Psoas muscle (tissue), 8 donors: ENCODE data around the gene PIGQ. TPM values are rescaled to one million over a fixed set of nuclear protein-coding genes. Genes with fewer than 3 reads are reported as not detected.

Source experiments
- ATAC-seq, 4 donors: fragments of 200-7000 bp; cut with Tn5 transposase; one replicate each; pipeline ENCODE4 v1.9.1; 2020; ENCODE audit warnings: moderate library complexity in 3 of 4, mild to moderate bottlenecking in 2 of 4
- DNase-seq, 2 donors: peaks; one replicate each; pipeline ENCODE4 v3.0.0-alpha.2; 2020
- H3K27ac ChIP-seq: fragments of 200-600 bp; one replicate; pipeline ENCODE4 v1.8.0; 2022
- H3K27me3 ChIP-seq, 3 donors: fragments of 200-600 bp in 1 of 3; one replicate each; pipeline versions ENCODE4 v1.6.1 to v1.8.0; 2013 to 2022; ENCODE audit warnings: low read length in 2 of 3, mild to moderate bottlenecking in 2 of 3, moderate library complexity in 1 of 3; ENCODE audit not compliant: insufficient read depth in 3 of 3
- H3K36me3 ChIP-seq, 2 donors: fragments of 200-600 bp in 1 of 2; one replicate each; pipeline versions ENCODE4 v1.6.1 to v1.8.0; 2013 to 2022; ENCODE audit warnings: low read depth in 1 of 2, mild to moderate bottlenecking in 1 of 2, moderate library complexity in 1 of 2; ENCODE audit not compliant: insufficient read depth in 1 of 2
- H3K4me1 ChIP-seq: fragments of 200-600 bp; one replicate; pipeline ENCODE4 v1.8.0; 2022
- H3K4me3 ChIP-seq: fragments of 200-600 bp; one replicate; pipeline ENCODE4 v1.8.0; 2022; ENCODE audit warnings: mild to moderate bottlenecking
- H3K9me3 ChIP-seq: fragments of 200-600 bp; one replicate; pipeline ENCODE4 v1.8.0; 2022
- WGBS, 3 donors: extraction: QIAGEN DNeasy Blood & Tissue Kit; methylation state at CpG; one replicate each; pipeline versions ENCODE4 v1.1.6 to v1.1.7; 2013; 5-methylcytosine and 5-hydroxymethylcytosine counted together
- intact Hi-C, 2 donors: fragments of 100-400 bp; cut with DNase I; formaldehyde crosslinking; loops; one replicate each; pipeline versions ENCODE4 v1.11.0 to v1.14.2; 2022
- polyA plus RNA-seq, 3 donors: library from polyadenylated mRNA; stranded (reverse); fragments of 200-250 nt; gene quantifications; one replicate each; pipeline ENCODE4 v1.2.3, GENCODE V29; 2013
- total RNA-seq, 4 donors: library from RNA; stranded (reverse); fragmentation: NEBNext Ultra II Directional in 2 of 4; extraction: Animal tissue kit (Norgen Biotek cat#: 25700) in 2 of 4; gene quantifications; one replicate each; pipeline versions ENCODE4 v1.2.1 to v1.2.4, GENCODE V29; 2021 to 2023
- TF ChIP-seq, protein P1 (sequence below): fragments of 200-600 bp; IDR thresholded peaks from one replicate; pipeline ENCODE4 v1.8.0; 2022; ENCODE audit warnings: antibody characterized with exemption
- donor health status: healthy with polysubstance abuse.
- donor health status: DM: no; HTN: no; CAD: no; lungs with moderate emphysema.
- donor health status: Bipolar disorder and iron deficiency.
- donor health status: healthy.
- donor health status: DM: yes; HTN: yes; CAD: no.
- donor health status: DM: no; HTN: no; CAD: no.
- donor health status: DM: no; HTN: no; CAD: no.
- donor health status: DM: yes; HTN: yes; CAD: no.

The PIGQ gene
- total and polyA plus RNA-seq, 7 donors, result 18.3 to 39.9 (median 26.3) TPM

GRCh38 chr16:628321-629061, 58.7 kb downstream of the PIGQ start:
- TF ChIP-seq, protein P1, sequence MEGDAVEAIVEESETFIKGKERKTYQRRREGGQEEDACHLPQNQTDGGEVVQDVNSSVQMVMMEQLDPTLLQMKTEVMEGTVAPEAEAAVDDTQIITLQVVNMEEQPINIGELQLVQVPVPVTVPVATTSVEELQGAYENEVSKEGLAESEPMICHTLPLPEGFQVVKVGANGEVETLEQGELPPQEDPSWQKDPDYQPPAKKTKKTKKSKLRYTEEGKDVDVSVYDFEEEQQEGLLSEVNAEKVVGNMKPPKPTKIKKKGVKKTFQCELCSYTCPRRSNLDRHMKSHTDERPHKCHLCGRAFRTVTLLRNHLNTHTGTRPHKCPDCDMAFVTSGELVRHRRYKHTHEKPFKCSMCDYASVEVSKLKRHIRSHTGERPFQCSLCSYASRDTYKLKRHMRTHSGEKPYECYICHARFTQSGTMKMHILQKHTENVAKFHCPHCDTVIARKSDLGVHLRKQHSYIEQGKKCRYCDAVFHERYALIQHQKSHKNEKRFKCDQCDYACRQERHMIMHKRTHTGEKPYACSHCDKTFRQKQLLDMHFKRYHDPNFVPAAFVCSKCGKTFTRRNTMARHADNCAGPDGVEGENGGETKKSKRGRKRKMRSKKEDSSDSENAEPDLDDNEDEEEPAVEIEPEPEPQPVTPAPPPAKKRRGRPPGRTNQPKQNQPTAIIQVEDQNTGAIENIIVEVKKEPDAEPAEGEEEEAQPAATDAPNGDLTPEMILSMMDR, result no peak
- Histone ChIP-seq H3K4me1 (peaks cover 25% of the 10 kb centered on the region), H3K27me3 (no peaks in the 10 kb centered on the region), H3K36me3 (peaks cover 0 to 35% of the 10 kb centered on the region in 2 donors), H3K27ac (no peak overlapping the region), H3K4me3 (no peak overlapping the region), H3K9me3 (no peaks in the 10 kb centered on the region)
- intact Hi-C loops, result loop anchor here in 1 of 2 donors (5.0 kb wide), 1 partner anchor 36 kb away; the partner anchor contains the start of gene RAB40C
- 86 to 93% (median 88%) methylated on average over 33 of the region's 33 CpGs for WGBS, 3 donors
- DNase-seq, result peak; percentile 16 to 57
- no peak for ATAC-seq

GRCh38 chr16:629185-629832, 59.5 kb downstream of the PIGQ start:
- Histone ChIP-seq H3K9me3 (no peaks in the 10 kb centered on the region), H3K27ac (peak overlapping the region; percentile 4), H3K36me3 (peaks cover 0 to 43% of the 10 kb centered on the region in 2 donors), H3K4me3 (no peak overlapping the region), H3K27me3 (no peaks in the 10 kb centered on the region), H3K4me1 (peaks cover 25% of the 10 kb centered on the region)
- intact Hi-C loops, result loop anchor here in 1 of 2 donors (5.0 kb wide), 1 partner anchor 37 kb away; the partner anchor contains the start of gene RAB40C
- ATAC-seq (peak in 3 of 4 donors; percentile 6 to 20 (median 17)), DNase-seq (peak; percentile 32 to 65)
- whole genome bisulfite sequencing, 3 donors, result 47 to 58% (median 55%) methylated on average over 28 to 29 of the region's 29 CpGs
- TF ChIP-seq, protein P1, result no peak

GRCh38 chr16:629833-630248, 60.1 kb downstream of the PIGQ start:
- Histone ChIP-seq H3K4me1 (peaks cover 26% of the 10 kb centered on the region), H3K27me3 (no peaks in the 10 kb centered on the region), H3K27ac (peak overlapping the region; percentile 4), H3K4me3 (no peak overlapping the region), H3K36me3 (peaks cover 0 to 46% of the 10 kb centered on the region in 2 donors), H3K9me3 (no peaks in the 10 kb centered on the region)
- TF ChIP-seq, protein P1, result no peak
- intact Hi-C loops, result loop anchor here (5.0 kb wide), 1 partner anchor 38 kb away; the partner anchor contains the start of gene RAB40C (in 2 of the 2)
- 42 to 51% (median 43%) methylated on average over 10 to 11 of the region's 11 CpGs for WGBS, 3 donors
- DNase-seq (peak in 1 of 2 donors; percentile 23), ATAC-seq (peak in 1 of 4 donors; percentile 1)

GRCh38 chr16:630249-630814, 60.6 kb downstream of the PIGQ start:
- intact Hi-C loops, result loop anchor here in 1 of 2 donors (5.0 kb wide), 1 partner anchor 38 kb away; the partner anchor contains the start of gene RAB40C
- Histone ChIP-seq H3K36me3 (peaks cover 0 to 44% of the 10 kb centered on the region in 2 donors), H3K4me3 (no peak overlapping the region), H3K4me1 (peaks cover 31% of the 10 kb centered on the region), H3K27me3 (no peaks in the 10 kb centered on the region), H3K27ac (peak overlapping the region; percentile 4), H3K9me3 (no peaks in the 10 kb centered on the region)
- ATAC-seq (no peak), DNase-seq (peak; percentile 30 to 48)
- TF ChIP-seq, protein P1, result no peak
- 44 to 52% (median 46%) methylated on average over 27 to 29 of the region's 29 CpGs for whole genome bisulfite sequencing, 3 donors
